ENCODE results near the gene RETN.

RETN gene

DNA sequence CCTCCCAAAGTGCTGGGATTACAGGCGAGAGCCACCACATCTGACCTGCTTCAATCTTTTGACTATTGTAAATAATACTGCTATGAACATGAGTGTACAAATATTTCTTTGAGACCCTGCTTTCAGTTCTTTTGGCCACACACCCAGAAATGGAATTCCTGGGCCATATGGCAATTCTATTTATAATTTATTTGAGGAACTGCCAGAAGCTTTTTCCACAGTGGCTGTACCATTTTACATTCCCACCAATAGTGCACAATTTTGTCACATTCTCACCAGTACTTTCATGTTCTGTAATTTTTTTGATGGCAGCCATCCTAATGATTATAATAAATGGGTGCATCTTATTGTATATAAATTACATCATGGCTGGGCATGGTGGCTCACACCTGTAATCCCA is 46.8 kb downstream of the RETN start:
- ATAC-seq: no peak
- TF ChIP-seq ARNTL (CRISPR knock-in tag; IDR thresholded peaks at IDR 0.05; ENCODE audit: borderline replicate concordance, low read depth): no peak
- TF ChIP-seq ZNF565 (CRISPR knock-in tag; conservative IDR thresholded peaks at IDR 0.05; ENCODE audit: low read depth): no peak
- TF ChIP-seq GLIS3 (CRISPR knock-in tag; IDR thresholded peaks at IDR 0.05): no peak
- no peak for TF ChIP-seq ZFP3 (CRISPR knock-in tag; IDR thresholded peaks at IDR 0.05)
- TF ChIP-seq, protein P1, sequence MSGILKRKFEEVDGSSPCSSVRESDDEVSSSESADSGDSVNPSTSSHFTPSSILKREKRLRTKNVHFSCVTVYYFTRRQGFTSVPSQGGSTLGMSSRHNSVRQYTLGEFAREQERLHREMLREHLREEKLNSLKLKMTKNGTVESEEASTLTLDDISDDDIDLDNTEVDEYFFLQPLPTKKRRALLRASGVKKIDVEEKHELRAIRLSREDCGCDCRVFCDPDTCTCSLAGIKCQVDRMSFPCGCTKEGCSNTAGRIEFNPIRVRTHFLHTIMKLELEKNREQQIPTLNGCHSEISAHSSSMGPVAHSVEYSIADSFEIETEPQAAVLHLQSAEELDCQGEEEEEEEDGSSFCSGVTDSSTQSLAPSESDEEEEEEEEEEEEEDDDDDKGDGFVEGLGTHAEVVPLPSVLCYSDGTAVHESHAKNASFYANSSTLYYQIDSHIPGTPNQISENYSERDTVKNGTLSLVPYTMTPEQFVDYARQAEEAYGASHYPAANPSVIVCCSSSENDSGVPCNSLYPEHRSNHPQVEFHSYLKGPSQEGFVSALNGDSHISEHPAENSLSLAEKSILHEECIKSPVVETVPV (CRISPR knock-in tag; IDR thresholded peaks at IDR 0.05): no peak
- TF ChIP-seq, protein P2, sequence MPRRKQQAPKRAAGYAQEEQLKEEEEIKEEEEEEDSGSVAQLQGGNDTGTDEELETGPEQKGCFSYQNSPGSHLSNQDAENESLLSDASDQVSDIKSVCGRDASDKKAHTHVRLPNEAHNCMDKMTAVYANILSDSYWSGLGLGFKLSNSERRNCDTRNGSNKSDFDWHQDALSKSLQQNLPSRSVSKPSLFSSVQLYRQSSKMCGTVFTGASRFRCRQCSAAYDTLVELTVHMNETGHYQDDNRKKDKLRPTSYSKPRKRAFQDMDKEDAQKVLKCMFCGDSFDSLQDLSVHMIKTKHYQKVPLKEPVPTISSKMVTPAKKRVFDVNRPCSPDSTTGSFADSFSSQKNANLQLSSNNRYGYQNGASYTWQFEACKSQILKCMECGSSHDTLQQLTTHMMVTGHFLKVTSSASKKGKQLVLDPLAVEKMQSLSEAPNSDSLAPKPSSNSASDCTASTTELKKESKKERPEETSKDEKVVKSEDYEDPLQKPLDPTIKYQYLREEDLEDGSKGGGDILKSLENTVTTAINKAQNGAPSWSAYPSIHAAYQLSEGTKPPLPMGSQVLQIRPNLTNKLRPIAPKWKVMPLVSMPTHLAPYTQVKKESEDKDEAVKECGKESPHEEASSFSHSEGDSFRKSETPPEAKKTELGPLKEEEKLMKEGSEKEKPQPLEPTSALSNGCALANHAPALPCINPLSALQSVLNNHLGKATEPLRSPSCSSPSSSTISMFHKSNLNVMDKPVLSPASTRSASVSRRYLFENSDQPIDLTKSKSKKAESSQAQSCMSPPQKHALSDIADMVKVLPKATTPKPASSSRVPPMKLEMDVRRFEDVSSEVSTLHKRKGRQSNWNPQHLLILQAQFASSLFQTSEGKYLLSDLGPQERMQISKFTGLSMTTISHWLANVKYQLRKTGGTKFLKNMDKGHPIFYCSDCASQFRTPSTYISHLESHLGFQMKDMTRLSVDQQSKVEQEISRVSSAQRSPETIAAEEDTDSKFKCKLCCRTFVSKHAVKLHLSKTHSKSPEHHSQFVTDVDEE (CRISPR knock-in tag; IDR thresholded peaks at IDR 0.05): no peak
- no peak for TF ChIP-seq ZFP30 (CRISPR knock-in tag; IDR thresholded peaks at IDR 0.05)
- no peak for TF ChIP-seq TOX (CRISPR knock-in tag; IDR thresholded peaks at IDR 0.05; ENCODE audit: borderline replicate concordance)
- TF ChIP-seq, protein P3, sequence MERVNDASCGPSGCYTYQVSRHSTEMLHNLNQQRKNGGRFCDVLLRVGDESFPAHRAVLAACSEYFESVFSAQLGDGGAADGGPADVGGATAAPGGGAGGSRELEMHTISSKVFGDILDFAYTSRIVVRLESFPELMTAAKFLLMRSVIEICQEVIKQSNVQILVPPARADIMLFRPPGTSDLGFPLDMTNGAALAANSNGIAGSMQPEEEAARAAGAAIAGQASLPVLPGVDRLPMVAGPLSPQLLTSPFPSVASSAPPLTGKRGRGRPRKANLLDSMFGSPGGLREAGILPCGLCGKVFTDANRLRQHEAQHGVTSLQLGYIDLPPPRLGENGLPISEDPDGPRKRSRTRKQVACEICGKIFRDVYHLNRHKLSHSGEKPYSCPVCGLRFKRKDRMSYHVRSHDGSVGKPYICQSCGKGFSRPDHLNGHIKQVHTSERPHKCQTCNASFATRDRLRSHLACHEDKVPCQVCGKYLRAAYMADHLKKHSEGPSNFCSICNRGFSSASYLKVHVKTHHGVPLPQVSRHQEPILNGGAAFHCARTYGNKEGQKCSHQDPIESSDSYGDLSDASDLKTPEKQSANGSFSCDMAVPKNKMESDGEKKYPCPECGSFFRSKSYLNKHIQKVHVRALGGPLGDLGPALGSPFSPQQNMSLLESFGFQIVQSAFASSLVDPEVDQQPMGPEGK (CRISPR knock-in tag; IDR thresholded peaks at IDR 0.05; ENCODE audit: borderline replicate concordance): no peak
- no peak for TF ChIP-seq ZC3H10 (CRISPR knock-in tag; IDR thresholded peaks at IDR 0.05)
- TF ChIP-seq ISL1 (CRISPR knock-in tag; IDR thresholded peaks at IDR 0.05): no peak
- no peak for TF ChIP-seq CSDC2 (CRISPR knock-in tag; IDR thresholded peaks at IDR 0.05)
- TF ChIP-seq PPARA (CRISPR knock-in tag; IDR thresholded peaks at IDR 0.05; ENCODE audit: borderline replicate concordance): no peak
- no peak for TF ChIP-seq BACH2 (CRISPR knock-in tag; IDR thresholded peaks at IDR 0.05; ENCODE audit: borderline replicate concordance)
- no peak for TF ChIP-seq SNAI2 (CRISPR knock-in tag; IDR thresholded peaks at IDR 0.05)
- no peak for TF ChIP-seq ZNF8 (CRISPR knock-in tag; IDR thresholded peaks at IDR 0.05)
- TF ChIP-seq ESRRG (CRISPR knock-in tag; IDR thresholded peaks at IDR 0.05): no peak
- no peak for TF ChIP-seq TCF4 (CRISPR knock-in tag; IDR thresholded peaks at IDR 0.05; ENCODE audit: borderline replicate concordance)
- TF ChIP-seq, protein P4, sequence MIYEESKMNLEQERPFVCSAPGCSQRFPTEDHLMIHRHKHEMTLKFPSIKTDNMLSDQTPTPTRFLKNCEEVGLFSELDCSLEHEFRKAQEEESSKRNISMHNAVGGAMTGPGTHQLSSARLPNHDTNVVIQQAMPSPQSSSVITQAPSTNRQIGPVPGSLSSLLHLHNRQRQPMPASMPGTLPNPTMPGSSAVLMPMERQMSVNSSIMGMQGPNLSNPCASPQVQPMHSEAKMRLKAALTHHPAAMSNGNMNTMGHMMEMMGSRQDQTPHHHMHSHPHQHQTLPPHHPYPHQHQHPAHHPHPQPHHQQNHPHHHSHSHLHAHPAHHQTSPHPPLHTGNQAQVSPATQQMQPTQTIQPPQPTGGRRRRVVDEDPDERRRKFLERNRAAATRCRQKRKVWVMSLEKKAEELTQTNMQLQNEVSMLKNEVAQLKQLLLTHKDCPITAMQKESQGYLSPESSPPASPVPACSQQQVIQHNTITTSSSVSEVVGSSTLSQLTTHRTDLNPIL (CRISPR knock-in tag; IDR thresholded peaks at IDR 0.05; ENCODE audit: low read depth): no peak

DNA sequence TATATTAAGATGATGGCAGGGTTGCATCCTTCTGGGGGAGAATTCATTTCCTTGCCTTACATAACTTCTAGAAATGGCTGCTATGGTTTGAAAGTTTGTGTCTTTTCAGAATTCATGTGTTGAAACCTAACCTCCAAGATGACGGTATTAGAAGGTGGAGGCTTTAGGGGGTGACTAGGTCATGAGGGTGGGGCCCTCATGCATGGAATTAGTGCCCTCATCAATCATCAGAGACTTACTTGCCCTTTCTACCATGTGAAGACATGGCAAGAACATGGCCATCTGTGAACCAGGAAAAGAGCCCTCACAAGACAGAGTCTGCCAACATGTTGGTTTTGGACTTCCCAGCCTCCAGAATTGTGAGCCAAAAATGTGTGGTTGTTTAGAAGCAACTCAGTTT is 47.9 kb downstream of the RETN start:
- ATAC-seq: no peak
- TF ChIP-seq CSDC2 (CRISPR knock-in tag; IDR thresholded peaks at IDR 0.05) (no peak), ZNF565 (CRISPR knock-in tag; conservative IDR thresholded peaks at IDR 0.05; ENCODE audit: low read depth) (no peak), PPARA (CRISPR knock-in tag; IDR thresholded peaks at IDR 0.05; ENCODE audit: borderline replicate concordance) (no peak), GLIS3 (CRISPR knock-in tag; IDR thresholded peaks at IDR 0.05) (no peak)

DNA sequence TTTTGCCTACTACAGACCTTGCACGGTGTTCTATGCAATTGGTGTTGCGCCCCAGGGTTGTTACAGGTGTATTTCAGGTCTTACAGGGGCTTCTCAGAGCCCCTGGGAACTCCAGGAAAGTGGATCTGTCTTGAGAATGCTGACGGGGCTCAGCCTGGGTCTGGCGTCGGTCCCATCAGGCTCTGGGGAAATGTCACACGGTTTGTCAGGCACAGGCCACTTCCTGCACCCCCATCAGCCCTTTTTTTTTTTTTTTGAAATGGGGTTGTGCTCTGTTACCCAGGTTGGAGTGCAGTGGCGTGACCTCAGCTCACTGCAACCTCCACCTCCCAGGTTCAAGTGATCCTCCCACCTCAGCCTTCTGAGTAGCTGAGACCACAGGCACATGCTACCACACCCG is 49.8 kb downstream of the RETN start:
- TF ChIP-seq PPARA (CRISPR knock-in tag; IDR thresholded peaks at IDR 0.05; ENCODE audit: borderline replicate concordance): no peak
- no peak for TF ChIP-seq RARB (CRISPR knock-in tag; IDR thresholded peaks at IDR 0.05)
- TF ChIP-seq GLIS3 (CRISPR knock-in tag; IDR thresholded peaks at IDR 0.05): no peak
- no peak for TF ChIP-seq TOX (CRISPR knock-in tag; IDR thresholded peaks at IDR 0.05; ENCODE audit: borderline replicate concordance)
- TF ChIP-seq, protein P4 (CRISPR knock-in tag; IDR thresholded peaks at IDR 0.05; ENCODE audit: low read depth): no peak
- TF ChIP-seq, protein P5, sequence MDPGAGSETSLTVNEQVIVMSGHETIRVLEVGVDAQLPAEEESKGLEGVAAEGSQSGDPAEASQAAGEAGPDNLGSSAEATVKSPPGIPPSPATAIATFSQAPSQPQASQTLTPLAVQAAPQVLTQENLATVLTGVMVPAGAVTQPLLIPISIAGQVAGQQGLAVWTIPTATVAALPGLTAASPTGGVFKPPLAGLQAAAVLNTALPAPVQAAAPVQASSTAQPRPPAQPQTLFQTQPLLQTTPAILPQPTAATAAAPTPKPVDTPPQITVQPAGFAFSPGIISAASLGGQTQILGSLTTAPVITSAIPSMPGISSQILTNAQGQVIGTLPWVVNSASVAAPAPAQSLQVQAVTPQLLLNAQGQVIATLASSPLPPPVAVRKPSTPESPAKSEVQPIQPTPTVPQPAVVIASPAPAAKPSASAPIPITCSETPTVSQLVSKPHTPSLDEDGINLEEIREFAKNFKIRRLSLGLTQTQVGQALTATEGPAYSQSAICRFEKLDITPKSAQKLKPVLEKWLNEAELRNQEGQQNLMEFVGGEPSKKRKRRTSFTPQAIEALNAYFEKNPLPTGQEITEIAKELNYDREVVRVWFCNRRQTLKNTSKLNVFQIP (CRISPR knock-in tag; IDR thresholded peaks at IDR 0.05; ENCODE audit: borderline replicate concordance, low read depth): no peak
- no peak for TF ChIP-seq ZFP3 (CRISPR knock-in tag; IDR thresholded peaks at IDR 0.05)
- no peak for ATAC-seq

Data from SK-N-SH treated with all-trans-retinoic acid at 6 μM for 48 hours (cell line).